Posterior vena cava (tissue), 2 donors: ENCODE results near the gene PEX14. TPM values are rescaled to one million over a fixed set of nuclear protein-coding genes. Genes with fewer than 3 reads are reported as not detected.

ENCODE experiments used
- DNase-seq: peaks from one replicate; pipeline ENCODE4 v3.0.0-alpha.2; 2020; ENCODE audit warnings: low spot score
- intact Hi-C, 2 donors: fragments of 100-400 bp; cut with DNase I; formaldehyde crosslinking; loops; one replicate each; pipeline versions ENCODE4 v1.14.1 to v1.14.2; 2022 to 2023
- total RNA-seq, 2 donors: library from RNA; stranded (reverse); fragmentation: NEBNext Ultra II Directional; extraction: Animal tissue kit (Norgen Biotek cat#: 25700); gene quantifications; one replicate each; pipeline ENCODE4 v1.2.1, GENCODE V29; 2021
- donor health status: DM: yes; HTN: yes; CAD: no.
- donor health status: DM: yes; HTN: yes; CAD: no.

PEX14 gene
- total RNA-seq, 2 donors from 2014 or later, result 12.8 to 15.0 TPM

- intact Hi-C loops, result loop anchor here (2.0 to 5.0 kb wide), 2 partner anchors 103 kb away; no protein-coding TSS in a partner anchor
These were observed 55.0 kb downstream of the PEX14 start for GRCh38 chr1:10529765-10530164.

GRCh38 chr1:10530281-10530740 lies 55.6 kb downstream of the PEX14 start:
- intact Hi-C loops, result loop anchor here (2.0 to 5.0 kb wide), 2 partner anchors 102 kb away; no protein-coding TSS in a partner anchor

More at GRCh38 chr1:10529765-10530164, 55.0 kb downstream of the PEX14 start:
- DNase-seq, result no peak

GRCh38 chr1:10530756-10531495 lies 56.2 kb downstream of the PEX14 start:
- intact Hi-C loops, result loop anchor here (2.0 to 5.0 kb wide), 2 partner anchors 101 to 102 kb away; no protein-coding TSS in a partner anchor
- DNase-seq, result no peak

More at GRCh38 chr1:10530281-10530740, 55.6 kb downstream of the PEX14 start:
- DNase-seq, result no peak

- DNase-seq, result no peak
- intact Hi-C loops, result loop anchor here in 1 of 2 donors (5.0 kb wide), 1 partner anchor 100 kb away; no protein-coding TSS in a partner anchor
These were observed 57.6 kb downstream of the PEX14 start for GRCh38 chr1:10532362-10532761.

- DNase-seq, result no peak
- intact Hi-C loops, result loop anchor here in 1 of 2 donors (5.0 kb wide), 1 partner anchor 98 kb away; no protein-coding TSS in a partner anchor
These were observed 59.8 kb downstream of the PEX14 start for GRCh38 chr1:10534519-10534918.

GRCh38 chr1:10536133-10536770 lies 61.5 kb downstream of the PEX14 start:
- intact Hi-C loops, result no loop called here

GRCh38 chr1:10537082-10537766 lies 62.5 kb downstream of the PEX14 start:
- intact Hi-C loops, result no loop called here

More at GRCh38 chr1:10536133-10536770, 61.5 kb downstream of the PEX14 start:
- no peak for DNase-seq

GRCh38 chr1:10538646-10539355 lies 64.1 kb downstream of the PEX14 start:
- no peak for DNase-seq
- intact Hi-C loops, result no loop called here

More at GRCh38 chr1:10537082-10537766, 62.5 kb downstream of the PEX14 start:
- DNase-seq, result no peak

GRCh38 chr1:10539411-10540043 lies 64.8 kb downstream of the PEX14 start:
- intact Hi-C loops, result loop anchor here in 1 of 2 donors (10.0 kb wide), 1 partner anchor 55 kb away; no protein-coding TSS in a partner anchor
- no peak for DNase-seq

- intact Hi-C loops, result loop anchor here in 1 of 2 donors (10.0 kb wide), 1 partner anchor 54 kb away; no protein-coding TSS in a partner anchor
These were observed 65.7 kb downstream of the PEX14 start for GRCh38 chr1:10540277-10541005.

GRCh38 chr1:10541286-10541685 lies 66.5 kb downstream of the PEX14 start:
- intact Hi-C loops, result loop anchor here in 1 of 2 donors (10.0 kb wide), 1 partner anchor 54 kb away; no protein-coding TSS in a partner anchor
- no peak for DNase-seq

More at GRCh38 chr1:10540277-10541005, 65.7 kb downstream of the PEX14 start:
- no peak for DNase-seq

GRCh38 chr1:10544239-10544638 lies 69.5 kb downstream of the PEX14 start:
- no peak for DNase-seq
- intact Hi-C loops, result loop anchor here in 1 of 2 donors (10.0 kb wide), 1 partner anchor 51 kb away; no protein-coding TSS in a partner anchor

GRCh38 chr1:10546896-10547295 lies 72.1 kb downstream of the PEX14 start:
- intact Hi-C loops, result loop anchor here in 1 of 2 donors (10.0 kb wide), 1 partner anchor 48 kb away; no protein-coding TSS in a partner anchor
- DNase-seq, result no peak

GRCh38 chr1:10549904-10550664 lies 75.3 kb downstream of the PEX14 start:
- no peak for DNase-seq
- intact Hi-C loops, result loop anchor here in 1 of 2 donors (10.0 kb wide), 1 partner anchor 45 kb away; no protein-coding TSS in a partner anchor

GRCh38 chr1:10553118-10553517 lies 78.4 kb downstream of the PEX14 start:
- no peak for DNase-seq
- intact Hi-C loops, result no loop called here

- DNase-seq, result no peak
- intact Hi-C loops, result no loop called here
These were observed 81.1 kb downstream of the PEX14 start for GRCh38 chr1:10555635-10556429.
